NCI-H1048 (cell line): Measurements from ENCODE around the gene SEMA4A.
A peak's percentile ranks its signal among the peaks of the same experiment; 100 is the strongest.

Experiments used
- DNase-seq: peaks from one replicate; lab custom pipeline; 2025; lab: John Stamatoyannopoulos, UW

The SEMA4A gene

GRCh38 chr1:156135930-156136871, 17.2 kb upstream of the SEMA4A start:
- DNase-seq: no peak

DNA sequence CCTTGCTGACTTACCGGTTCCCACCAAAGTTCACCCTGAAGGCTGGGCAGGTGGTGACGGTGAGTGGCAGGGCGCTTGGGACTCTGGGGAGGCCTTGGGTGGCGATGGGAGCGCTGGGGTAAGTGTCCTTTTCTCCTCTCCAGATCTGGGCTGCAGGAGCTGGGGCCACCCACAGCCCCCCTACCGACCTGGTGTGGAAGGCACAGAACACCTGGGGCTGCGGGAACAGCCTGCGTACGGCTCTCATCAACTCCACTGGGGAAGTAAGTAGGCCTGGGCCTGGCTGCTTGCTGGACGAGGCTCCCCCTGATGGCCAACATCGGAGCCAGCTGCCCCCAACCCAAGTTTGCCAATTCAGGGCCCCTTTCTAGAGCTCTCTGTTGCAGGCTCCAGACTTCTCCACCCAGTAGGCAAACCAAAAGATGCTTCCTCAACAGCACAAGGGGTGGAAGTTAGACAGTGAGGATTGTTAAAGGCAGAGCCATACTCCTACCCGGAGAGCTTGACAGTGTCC, 16.4 kb upstream of the SEMA4A start:
- no peak for DNase-seq

- DNase-seq: no peak
Observed at GRCh38 chr1:156138458-156138867, 14.9 kb upstream of the SEMA4A start.

GRCh38 chr1:156140879-156141707, 12.3 kb upstream of the SEMA4A start:
- no peak for DNase-seq

GRCh38 chr1:156143765-156144489, 9.5 kb upstream of the SEMA4A start:
- no peak for DNase-seq

DNA sequence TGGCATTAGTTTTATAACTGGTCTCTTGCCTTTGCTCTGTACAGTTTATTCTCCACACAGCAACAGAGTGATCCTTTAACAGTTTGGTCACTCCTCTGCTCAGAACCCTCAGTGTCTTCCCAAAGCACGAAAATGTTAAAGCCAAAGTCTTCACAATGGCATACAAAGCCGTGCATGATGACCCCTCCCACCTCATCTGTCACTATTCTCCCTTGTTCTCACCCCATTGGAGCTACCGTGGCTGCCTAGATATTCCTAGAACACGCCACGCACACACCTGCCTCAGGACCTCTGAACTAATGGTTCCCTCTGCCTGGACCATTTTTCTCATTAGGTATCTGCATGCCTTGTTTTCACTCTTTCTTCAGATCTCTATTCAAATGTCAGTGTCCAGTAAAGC, 8.6 kb upstream of the SEMA4A start:
- DNase-seq: no peak

DNA sequence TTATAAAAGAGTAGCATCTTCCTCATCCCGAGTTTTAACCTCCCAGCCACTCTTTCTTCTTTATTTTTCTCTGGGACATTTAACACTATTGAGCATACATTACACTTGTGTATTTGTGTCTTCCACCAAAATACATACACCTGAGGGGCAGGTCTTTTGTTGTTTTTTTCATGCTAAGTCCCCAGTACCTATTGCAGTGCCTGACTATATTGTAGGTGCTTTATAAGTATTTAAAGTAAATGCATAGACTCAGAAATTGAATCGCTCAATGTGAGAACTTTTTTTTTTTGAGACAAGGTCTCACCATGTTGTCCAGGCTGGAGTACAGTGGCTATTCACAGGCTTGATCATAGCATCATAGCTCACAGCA, 7.8 kb upstream of the SEMA4A start:
- no peak for DNase-seq

DNA sequence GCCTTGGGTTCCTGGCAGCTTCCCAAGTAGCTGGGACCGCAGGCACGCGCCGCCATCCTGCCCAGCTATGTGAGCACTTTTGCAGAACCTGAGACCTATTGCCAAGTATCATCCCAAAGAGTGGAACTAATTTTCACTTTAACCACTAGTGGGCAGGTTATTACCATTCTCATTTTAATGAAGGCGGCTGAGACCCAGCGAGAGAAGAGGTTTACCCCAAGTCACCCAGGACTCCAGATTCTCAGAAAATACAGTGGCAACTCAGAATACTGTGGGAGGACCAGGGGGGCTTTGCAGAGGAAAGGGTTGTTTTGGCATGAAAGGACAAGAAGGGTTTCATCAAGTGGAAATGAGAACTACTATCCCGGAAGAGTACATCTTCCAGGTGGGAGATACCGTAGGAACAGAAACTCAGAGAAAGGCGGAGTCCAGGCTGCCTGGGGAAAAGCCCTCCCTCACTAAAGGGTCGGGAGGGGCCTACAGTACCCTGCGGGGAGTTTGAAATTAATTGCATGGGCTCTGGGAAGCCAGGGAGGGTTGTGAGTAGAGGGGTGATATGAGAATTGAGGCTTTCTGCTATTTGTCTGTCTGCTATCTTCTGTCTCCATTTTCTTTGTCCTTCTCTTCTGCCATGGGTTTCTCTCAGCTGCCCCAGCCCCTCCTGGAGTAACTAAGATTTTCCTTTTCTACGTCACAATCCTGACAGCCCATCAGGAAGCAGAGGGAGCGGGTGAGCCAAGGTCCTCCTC, 7.2 kb upstream of the SEMA4A start:
- peak; percentile 75 for DNase-seq

DNA sequence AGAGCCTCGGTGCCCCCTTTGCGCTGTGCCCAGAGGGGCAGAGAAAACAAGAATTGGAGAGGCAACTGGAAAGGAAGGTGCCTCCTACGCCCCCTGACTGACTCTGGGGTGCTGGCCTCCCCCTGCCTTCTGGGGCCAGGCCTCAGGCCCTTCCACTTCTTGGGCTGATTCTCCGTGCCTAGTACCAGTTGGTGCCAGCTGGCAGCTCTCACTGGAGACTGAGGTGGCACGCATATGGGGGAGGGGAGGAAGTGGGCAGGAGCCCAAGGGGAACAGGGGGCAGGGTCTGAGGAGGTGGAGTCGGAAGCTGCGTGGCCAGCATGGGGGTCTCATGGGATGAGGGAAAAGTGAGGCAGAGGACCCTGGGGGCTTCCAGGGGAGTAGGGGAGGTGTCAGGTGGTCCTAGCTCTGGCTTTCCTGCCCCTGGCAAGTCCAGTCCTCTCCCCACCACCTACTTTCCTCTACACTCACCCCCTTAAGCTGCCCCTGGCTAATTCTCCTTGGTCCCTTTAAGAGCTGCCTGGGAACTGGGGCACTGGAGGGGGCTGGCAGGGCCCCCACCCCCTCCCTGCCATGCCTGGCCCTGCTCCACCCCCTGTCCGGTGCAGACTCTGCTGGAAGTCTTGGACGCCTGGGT, 6.5 kb upstream of the SEMA4A start:
- no peak for DNase-seq

DNA sequence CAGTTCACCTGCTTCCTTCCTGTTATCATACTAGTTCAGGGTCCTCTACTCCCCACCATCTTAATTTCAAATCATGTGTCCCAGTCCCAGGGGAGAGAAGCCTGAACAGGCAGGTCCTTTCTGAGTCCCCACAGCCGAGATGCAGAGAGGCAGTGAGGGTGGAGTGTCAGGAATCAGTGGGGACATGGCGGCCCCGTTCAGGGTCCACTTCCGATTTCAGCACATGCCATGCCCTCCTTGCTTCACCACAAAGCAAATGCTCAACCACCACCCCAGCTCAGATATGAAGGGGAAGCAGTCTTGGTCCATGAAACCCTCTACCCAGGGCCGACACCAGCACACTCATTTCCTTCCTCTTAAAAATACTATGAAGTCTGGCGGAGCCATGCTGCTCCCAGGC, 5.2 kb upstream of the SEMA4A start:
- DNase-seq: no peak

- no peak for DNase-seq
Observed at GRCh38 chr1:156149374-156150332, 3.7 kb upstream of the SEMA4A start.

- no peak for DNase-seq
Observed at GRCh38 chr1:156150333-156151011, 2.9 kb upstream of the SEMA4A start.

DNA sequence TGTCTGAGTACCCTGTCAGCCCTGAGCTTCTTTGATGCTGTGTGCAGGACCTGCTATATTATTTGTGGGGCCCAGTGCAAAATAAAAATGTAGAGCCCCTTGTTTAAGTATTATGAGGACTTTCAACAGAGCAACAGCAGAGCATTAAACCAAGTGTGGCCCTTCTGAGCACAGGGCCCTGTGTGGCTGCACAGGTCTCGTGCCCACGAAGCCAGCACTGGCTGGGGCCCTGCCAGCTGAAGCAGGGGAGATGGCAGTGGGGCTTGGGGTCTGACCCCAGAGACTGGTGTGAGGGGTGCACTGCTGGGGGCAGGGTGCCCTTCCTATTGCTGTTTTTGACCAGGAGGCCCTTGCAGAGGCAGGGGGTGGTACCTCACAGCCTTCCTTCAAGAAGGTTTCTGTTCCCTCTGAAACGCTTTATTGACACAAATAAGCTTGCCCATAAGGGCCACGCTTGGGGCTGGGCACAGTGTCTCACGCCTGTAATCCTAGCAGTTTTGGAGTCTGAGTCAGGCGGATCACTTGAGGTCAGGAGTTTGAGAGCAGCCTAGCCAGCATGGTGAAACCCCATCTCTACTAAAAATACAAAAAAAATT, 2.2 kb upstream of the SEMA4A start:
- DNase-seq: no peak

GRCh38 chr1:156152628-156153027, 757 bp upstream of the SEMA4A start:
- no peak for DNase-seq

GRCh38 chr1:156154317-156154749, 948 bp downstream of the SEMA4A start:
- DNase-seq: no peak

DNA sequence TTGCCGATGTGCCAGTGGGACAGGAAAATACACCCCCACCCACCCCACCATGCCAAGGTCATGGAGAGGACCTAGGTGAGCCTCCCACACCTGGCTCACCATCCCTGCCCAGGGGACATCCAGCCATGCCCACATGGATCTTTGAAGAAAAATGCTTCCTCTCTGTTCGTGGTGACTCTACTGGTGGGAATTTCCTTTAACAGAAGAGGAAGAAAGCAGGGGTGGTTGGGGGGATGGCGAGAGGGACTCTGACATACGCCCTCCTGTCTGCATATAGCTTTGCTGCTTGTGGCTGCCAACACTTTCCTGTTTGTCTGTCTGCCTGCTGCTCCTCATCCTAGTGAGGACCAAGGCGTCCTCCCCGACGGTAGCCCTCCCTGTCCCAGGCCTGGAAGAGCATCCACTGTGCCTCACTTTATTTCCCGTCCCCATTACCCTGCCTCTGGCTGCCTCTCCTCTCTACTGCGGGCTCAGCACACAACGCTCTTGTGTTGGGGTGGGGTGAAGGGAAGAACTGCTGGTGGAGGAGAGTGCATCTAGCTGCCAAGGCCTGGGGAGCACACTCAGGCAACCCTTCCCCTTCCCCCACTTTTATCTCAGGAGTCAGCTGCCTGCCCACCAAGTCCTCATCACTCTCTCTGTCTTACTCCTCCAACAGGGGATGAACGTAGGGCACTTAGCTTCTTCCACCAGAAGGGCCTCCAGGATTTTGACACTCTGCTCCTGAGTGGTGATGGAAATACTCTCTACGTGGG, 2.5 kb downstream of the SEMA4A start:
- DNase-seq: no peak

DNA sequence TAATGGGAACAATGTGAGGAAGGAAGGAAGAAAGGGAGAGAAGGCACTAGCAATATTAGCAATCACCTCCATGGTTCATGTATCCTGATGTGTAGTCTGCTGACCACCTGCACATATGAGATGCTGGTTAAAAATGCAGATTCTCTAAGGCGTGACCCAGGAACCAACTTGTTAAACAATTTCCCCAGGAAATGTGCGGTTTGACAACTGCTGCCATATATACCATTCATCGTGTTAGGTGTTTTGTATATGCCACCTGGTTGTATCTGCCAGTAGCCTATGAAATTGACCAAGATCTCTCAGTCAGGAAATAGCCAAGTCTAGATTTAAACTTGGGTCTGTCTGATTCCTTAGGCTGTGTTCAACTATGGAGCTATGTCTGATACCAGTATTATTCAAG, 4.1 kb downstream of the SEMA4A start:
- no peak for DNase-seq

- DNase-seq: no peak
Observed at GRCh38 chr1:156157966-156158365, 4.6 kb downstream of the SEMA4A start.
